HepG2 (cell line): Measurements from ENCODE around the gene NAPSA. TPM values are rescaled to one million over a fixed set of nuclear protein-coding genes. Genes with fewer than 3 reads are reported as not detected.

Experiments
- AGO2 ChIP-seq: fragments of 200-400 bp; formaldehyde crosslinking; optimal IDR thresholded peaks from 2 replicates; pipeline ENCODE3; 2017; ENCODE audit warnings: mild to moderate bottlenecking, low read depth, low read length, moderate library complexity
- AKNA ChIP-seq: sonication (generic); formaldehyde crosslinking; IDR thresholded peaks from 2 replicates; pipeline ENCODE4 v1.4.0; 2020; ENCODE audit warnings: missing genetic modification reagents, borderline replicate concordance
- EED ChIP-seq: sonication (generic); formaldehyde crosslinking; IDR thresholded peaks from 2 replicates; pipeline ENCODE4 v1.5.0; 2020; ENCODE audit warnings: mild to moderate bottlenecking, missing genetic modification reagents
- ELF1 ChIP-seq: sonication (generic); formaldehyde crosslinking; IDR thresholded peaks from 2 replicates; pipeline ENCODE4 v1.4.0; 2020; ENCODE audit warnings: missing genetic modification reagents
- HNRNPH1 ChIP-seq: fragments of 200-400 bp; formaldehyde crosslinking; optimal IDR thresholded peaks from 2 replicates; pipeline ENCODE3; 2017; ENCODE audit warnings: mild to moderate bottlenecking, low read depth, low read length
- HNRNPK ChIP-seq: fragments of 200-400 bp; formaldehyde crosslinking; IDR thresholded peaks from 2 replicates; pipeline ENCODE4 v1.6.1; 2018; ENCODE audit warnings: low read length, low read depth, moderate library complexity, mild to moderate bottlenecking; ENCODE audit not compliant: poor library complexity, severe bottlenecking
- KDM5A ChIP-seq: fragments of 200-600 bp; sonication (generic); IDR thresholded peaks from 2 replicates; pipeline ENCODE4 v1.7.0; 2018; ENCODE audit warnings: antibody characterized with exemption, mild to moderate bottlenecking, low read length, borderline replicate concordance
- MAX ChIP-seq: IDR thresholded peaks from 2 replicates; pipeline ENCODE4 v1.6.1; 2012; ENCODE audit warnings: inconsistent platforms
- MZF1 ChIP-seq: sonication (generic); formaldehyde crosslinking; IDR thresholded peaks from 2 replicates; pipeline ENCODE4 v1.8.1; 2023; ENCODE audit warnings: mild to moderate bottlenecking, missing genetic modification reagents, borderline replicate concordance
- TBX2 ChIP-seq: sonication (generic); formaldehyde crosslinking; IDR thresholded peaks from 2 replicates; pipeline ENCODE4 v1.5.0; 2020; ENCODE audit warnings: missing genetic modification reagents, mild to moderate bottlenecking, borderline replicate concordance
- ZBTB3 ChIP-seq: sonication (generic); formaldehyde crosslinking; IDR thresholded peaks from 2 replicates; pipeline ENCODE4 v1.4.0; 2020; ENCODE audit warnings: low read depth, mild to moderate bottlenecking, moderate library complexity, missing genetic modification reagents, borderline replicate concordance
- ZFY ChIP-seq: sonication (generic); formaldehyde crosslinking; IDR thresholded peaks from 2 replicates; pipeline ENCODE4 v1.4.0; 2020; ENCODE audit warnings: missing genetic modification reagents
- ZHX2 ChIP-seq, 2 experiments: sonication (generic) in 1 of 2; formaldehyde crosslinking in 1 of 2; IDR thresholded peaks; 2 replicates each; pipeline versions ENCODE4 v1.6.1 to v1.9.0; 2014 to 2022; ENCODE audit warnings: antibody characterized with exemption in 1 of 2, borderline replicate concordance in 1 of 2, inconsistent platforms in 1 of 2, low read depth in 1 of 2, missing genetic modification reagents in 1 of 2
- ZNF639 ChIP-seq: conservative IDR thresholded peaks from 2 replicates; pipeline ENCODE4 v1.6.1; 2018; ENCODE audit warnings: missing genetic modification reagents
- ZNF879 ChIP-seq: sonication (generic); formaldehyde crosslinking; IDR thresholded peaks from 2 replicates; pipeline ENCODE4 v1.8.1; 2023; ENCODE audit warnings: missing genetic modification reagents
- polyA plus RNA-seq, 8 experiments: library from polyadenylated mRNA; depleted of rRNA in 3 of 8; stranded (reverse) in 7 of 8; unstranded in 1 of 8; fragments of >200 nt; fragmentation: Illumina TruSeq in 4 of 8; extraction: Trizol in 4 of 8; gene quantifications; 2 replicates each; pipeline versions ENCODE4 v1.2.1 to v1.2.3, GENCODE V29; 2011 to 2016; ENCODE audit warnings: low read depth in 4 of 8, missing spikeins in 1 of 8, mixed read lengths in 1 of 8; ENCODE audit not compliant: insufficient read depth in 1 of 8
- total RNA-seq, 5 experiments: library from RNA; depleted of rRNA; stranded (reverse); fragments of >200 nt; fragmentation: Illumina TruSeq; extraction: Trizol; gene quantifications; 2 replicates each; pipeline ENCODE4 v1.2.3, GENCODE V29; 2016; ENCODE audit warnings: low read depth in 1 of 5

NAPSA gene
- total and polyA plus RNA-seq, 2 of the 13 experiments (the other 11 are each of a cell fraction or from before 2014, with no cell fraction given) = not detected

GRCh38 chr19:50376166-50377050 lies 11.0 kb upstream of the NAPSA start, which contains the start of gene NR1H2 (continued):
- TF ChIP-seq ZFY (CRISPR knock-in tag) (peak; percentile 47; the same call in 1 of the 2 replicates), TBX2 (CRISPR knock-in tag) (peak; percentile 61; the same call in 1 of the 2 replicates), MAX (peak; percentile 71), ZBTB3 (peak; percentile 87; the same call in 1 of the 2 replicates), AKNA (CRISPR knock-in tag) (no peak), AGO2 (peak; percentile 42), ZNF879 (CRISPR knock-in tag) (no peak), ELF1 (CRISPR knock-in tag) (peak; percentile 98), HNRNPK (peak; percentile 30), ZNF639 (peak; percentile 86), MZF1 (CRISPR knock-in tag) (no peak), KDM5A (peak; percentile 95), EED (CRISPR knock-in tag) (no peak), ZHX2 (IDR thresholded peaks at IDR 0.05; ENCODE audit: low read depth) (peak; percentile 90), ZHX2 (CRISPR knock-in tag; IDR thresholded peaks at IDR 0.05; ENCODE audit: borderline replicate concordance) (no peak), HNRNPH1 (no peak)
